Urinary bladder (tissue), 4 donors: Measurements from ENCODE around the gene AP5B1. TPM values are rescaled to one million over a fixed set of nuclear protein-coding genes. Genes with fewer than 3 reads are reported as not detected.
"Not testable (repeated sequence)": the region's sequence is repeated elsewhere in the genome, so short reads cannot be mapped to it uniquely, and the experiment has no call there.

Experiments used
- DNase-seq: peaks from one replicate; pipeline ENCODE4 v3.0.0-alpha.2; 2015; ENCODE audit errors: extremely low spot score
- H3K27ac ChIP-seq: one replicate; pipeline ENCODE4 v1.5.1; 2013; ENCODE audit warnings: low read depth, mild to moderate bottlenecking, moderate library complexity
- H3K36me3 ChIP-seq: one replicate; pipeline ENCODE4 v1.6.1; 2013; ENCODE audit warnings: mild to moderate bottlenecking, moderate library complexity; ENCODE audit not compliant: insufficient read depth
- H3K4me1 ChIP-seq: one replicate; pipeline ENCODE4 v1.6.1; 2013; ENCODE audit warnings: mild to moderate bottlenecking, moderate library complexity; ENCODE audit not compliant: insufficient read depth
- H3K4me3 ChIP-seq: one replicate; pipeline ENCODE4 v1.5.1; 2013; ENCODE audit warnings: low read depth, low read length
- WGBS: extraction: QIAGEN DNeasy Blood & Tissue Kit; methylation state at CpG from one replicate; pipeline ENCODE4 v1.1.7; 2013; 5-methylcytosine and 5-hydroxymethylcytosine counted together
- polyA plus RNA-seq: library from polyadenylated mRNA; stranded (reverse); fragments of 200-250 nt; gene quantifications from one replicate; pipeline ENCODE4 v1.2.3, GENCODE V29; 2013
- total RNA-seq: library from RNA; depleted of rRNA; stranded (reverse); fragments of >200 nt; gene quantifications from one replicate; pipeline ENCODE4 v1.2.3, GENCODE V29; 2014
- donor health status: healthy with polysubstance abuse.
- donor health status: healthy.

Gene AP5B1
- total and polyA plus RNA-seq, 2 donors = 3.0 to 14.7 TPM

DNA sequence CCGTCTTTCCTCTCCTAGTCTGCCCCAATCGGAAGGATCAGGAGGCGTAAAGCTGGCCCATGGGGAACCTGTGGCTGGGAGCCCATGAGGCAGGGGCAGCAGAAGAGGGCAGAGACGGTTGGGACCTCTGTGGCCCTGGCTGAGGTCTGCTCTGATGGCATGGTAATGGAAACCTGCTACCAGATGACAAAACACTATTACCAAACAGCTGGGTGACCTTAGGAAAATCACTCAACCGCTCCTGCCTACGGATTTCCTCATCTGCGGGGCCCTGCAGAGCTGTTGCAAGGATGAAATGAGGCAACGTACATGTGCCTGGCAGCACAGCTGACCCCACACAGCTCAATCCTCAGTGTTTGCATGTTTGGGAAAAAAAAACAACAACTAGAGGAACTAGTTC is 4.6 kb downstream of the AP5B1 start:
- Histone ChIP-seq H3K4me1 (no peaks in the 10 kb centered on the region), H3K27ac (no peak overlapping the region), H3K4me3 (no peak overlapping the region), H3K36me3 (peaks cover 5% of the 10 kb centered on the region)
- DNase-seq = no peak
- WGBS = 84% methylated on average over 8 of the region's 8 CpGs

GRCh38 chr11:65774525-65775306 is 6.1 kb downstream of the AP5B1 start:
- H3K36me3 ChIP-seq = peaks cover 5% of the 10 kb centered on the region
- WGBS = 91% methylated on average over 9 of the region's 9 CpGs
- H3K27ac ChIP-seq = no peak overlapping the region
- no peak for DNase-seq
- H3K4me1 ChIP-seq = no peaks in the 10 kb centered on the region
- H3K4me3 ChIP-seq = no peak overlapping the region

- 54% methylated on average over 8 of the region's 8 CpGs for WGBS
- Histone ChIP-seq H3K4me3 (no peak overlapping the region), H3K36me3 (peaks cover 5% of the 10 kb centered on the region), H3K4me1 (no peaks in the 10 kb centered on the region), H3K27ac (no peak overlapping the region)
- no peak for DNase-seq
These were observed 6.9 kb downstream of the AP5B1 start for GRCh38 chr11:65773784-65774411.

DNA sequence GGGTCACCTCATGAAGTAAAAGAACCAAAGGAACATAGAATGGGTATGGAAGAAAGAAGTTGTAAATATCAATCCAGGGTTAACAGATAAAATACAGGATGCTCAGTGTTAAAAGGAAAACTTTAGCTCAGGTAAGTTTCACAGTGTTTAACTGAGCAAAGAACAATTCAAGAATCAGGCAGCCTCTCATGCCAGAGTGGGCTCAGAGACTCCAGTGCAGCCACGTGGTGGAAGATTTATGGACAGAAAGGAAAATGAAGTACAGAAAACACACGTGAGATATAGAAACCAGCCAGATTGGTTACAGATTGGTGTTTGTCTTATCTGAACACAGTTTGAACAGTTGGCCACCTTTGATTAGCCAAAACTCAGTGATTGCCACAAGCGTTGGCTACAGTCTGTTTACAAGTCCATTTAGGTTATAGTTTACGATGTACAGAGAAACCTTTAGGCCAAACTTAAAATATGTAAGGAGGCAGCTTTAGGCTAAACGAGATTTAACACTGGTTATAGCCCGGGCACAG is 9.1 kb downstream of the AP5B1 start:
- Histone ChIP-seq H3K27ac (no peak overlapping the region), H3K4me3 (no peak overlapping the region), H3K4me1 (no peaks in the 10 kb centered on the region), H3K36me3 (no peaks in the 10 kb centered on the region)
- 59% methylated on average over 6 of the region's 6 CpGs for WGBS
- no peak for DNase-seq

- no peak for DNase-seq
- 86% methylated on average over 12 of the region's 12 CpGs for WGBS
- Histone ChIP-seq H3K27ac (no peak overlapping the region), H3K4me1 (no peaks in the 10 kb centered on the region), H3K36me3 (no peaks in the 10 kb centered on the region), H3K4me3 (no peak overlapping the region)
These were observed 9.7 kb downstream of the AP5B1 start for GRCh38 chr11:65770951-65771567.

DNA sequence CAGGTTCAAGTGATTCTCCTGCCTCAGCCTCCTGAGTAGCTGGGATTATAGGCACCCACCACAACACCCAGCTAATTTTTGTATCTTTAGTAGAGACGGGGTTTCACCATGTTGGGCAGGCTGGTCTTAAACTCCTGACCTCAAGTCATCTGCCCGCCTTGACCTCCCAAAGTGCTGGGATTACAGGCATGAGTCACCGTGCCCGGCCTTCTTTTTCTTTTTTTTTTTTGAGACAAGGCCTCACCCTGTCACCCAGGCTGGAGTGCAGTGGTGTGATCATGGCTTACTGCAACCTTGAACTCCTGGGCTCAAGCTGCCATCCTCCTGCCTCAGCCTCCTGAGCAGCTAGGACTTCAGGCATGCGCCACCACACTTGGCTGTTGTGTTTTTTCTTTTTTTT is 13.0 kb downstream of the AP5B1 start:
- not testable (repeated sequence) for H3K4me3 ChIP-seq, H3K4me1 ChIP-seq, H3K36me3 ChIP-seq, H3K27ac ChIP-seq, DNase-seq
- WGBS = 84% methylated on average over 5 of the region's 5 CpGs

DNA sequence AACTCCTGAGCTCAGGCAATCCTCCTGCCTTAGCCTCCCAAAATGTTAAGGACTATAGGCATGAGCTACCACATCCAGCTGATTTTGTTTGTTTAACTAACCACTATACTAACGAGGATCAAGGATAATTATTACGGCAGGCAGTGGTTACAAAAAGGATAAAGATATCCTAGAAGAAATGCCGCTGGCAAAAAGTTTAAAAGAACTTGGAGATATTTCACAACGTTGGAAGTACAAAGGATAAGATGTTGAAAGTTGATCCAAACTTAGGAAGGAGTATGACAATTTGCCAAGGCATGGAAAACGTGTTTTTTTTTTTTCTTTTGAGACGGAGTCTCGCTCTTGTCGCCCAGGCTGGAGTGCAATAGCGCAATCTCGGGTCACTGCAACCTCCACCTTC is 13.4 kb downstream of the AP5B1 start:
- Histone ChIP-seq H3K36me3 (no peaks in the 10 kb centered on the region), H3K27ac (no peak overlapping the region), H3K4me3 (no peak overlapping the region), H3K4me1 (no peaks in the 10 kb centered on the region)
- WGBS = 69% methylated on average over 10 of the region's 10 CpGs
- no peak for DNase-seq

- Histone ChIP-seq H3K36me3 (no peaks in the 10 kb centered on the region), H3K27ac (no peak overlapping the region), H3K4me3 (no peak overlapping the region), H3K4me1 (no peaks in the 10 kb centered on the region)
- DNase-seq = no peak
- WGBS = 52% methylated on average over 7 of the region's 7 CpGs
These were observed 14.2 kb downstream of the AP5B1 start for GRCh38 chr11:65766535-65766934.

DNA sequence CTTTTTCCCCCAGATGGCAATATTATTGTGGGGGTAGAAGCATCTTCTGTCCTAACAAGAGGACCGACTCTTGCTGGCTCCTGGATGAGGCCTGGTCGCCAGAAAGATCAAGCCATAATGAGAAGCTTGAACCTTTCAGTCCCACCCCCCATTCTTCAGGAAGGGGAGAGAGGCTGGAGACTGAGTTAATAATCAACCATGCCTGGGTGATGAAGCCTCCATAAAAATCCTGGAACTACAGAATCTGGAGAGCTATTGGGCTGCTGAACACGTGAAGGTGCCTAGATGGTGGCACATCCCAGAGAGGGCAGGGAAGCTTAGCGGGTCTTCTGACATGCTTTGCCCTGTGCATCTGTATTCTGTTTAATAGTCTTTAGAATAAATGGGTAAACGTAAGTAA is 16.3 kb downstream of the AP5B1 start:
- H3K4me1 ChIP-seq = no peaks in the 10 kb centered on the region
- no peak for DNase-seq
- WGBS = 71% methylated on average over 5 of the region's 5 CpGs
- H3K36me3 ChIP-seq = no peaks in the 10 kb centered on the region
- H3K27ac ChIP-seq = no peak overlapping the region
- no peak overlapping the region for H3K4me3 ChIP-seq

DNA sequence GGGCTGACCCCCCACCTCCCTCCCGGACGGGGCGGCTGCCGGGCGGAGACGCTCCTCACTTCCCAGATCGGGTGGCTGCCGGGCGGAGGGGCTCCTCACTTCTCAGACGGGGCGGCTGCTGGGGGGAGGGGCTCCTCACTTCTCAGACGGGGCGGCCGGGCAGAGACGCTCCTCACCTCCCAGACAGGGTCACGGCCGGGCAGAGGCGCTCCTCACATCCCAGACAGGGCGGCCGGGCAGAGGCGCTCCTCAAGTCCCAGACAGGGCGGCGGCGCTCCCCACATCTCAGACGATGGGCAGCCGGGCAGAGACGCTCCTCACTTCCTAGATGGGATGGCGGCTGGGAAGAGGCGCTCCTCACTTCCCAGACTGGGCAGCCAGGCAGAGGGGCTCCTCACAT is 18.0 kb downstream of the AP5B1 start:
- WGBS = 84% methylated on average over 22 of the region's 29 CpGs
- DNase-seq = not testable (repeated sequence)

DNA sequence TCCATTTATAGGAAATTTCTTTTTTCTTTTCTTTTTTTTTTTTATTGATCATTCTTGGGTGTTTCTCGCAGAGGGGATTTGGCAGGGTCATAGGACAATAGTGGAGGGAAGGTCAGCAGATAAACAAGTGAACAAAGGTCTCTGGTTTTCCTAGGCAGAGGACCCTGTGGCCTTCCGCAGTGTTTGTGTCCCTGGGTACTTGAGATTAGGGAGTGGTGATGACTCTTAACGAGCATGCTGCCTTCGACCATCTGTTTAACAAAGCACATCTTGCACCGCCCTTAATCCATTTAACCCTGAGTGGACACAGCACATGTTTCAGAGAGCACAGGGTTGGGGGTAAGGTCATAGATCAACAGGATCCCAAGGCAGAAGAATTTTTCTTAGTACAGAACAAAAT is 18.6 kb downstream of the AP5B1 start:
- H3K36me3 ChIP-seq, H3K27ac ChIP-seq, H3K4me1 ChIP-seq, DNase-seq, H3K4me3 ChIP-seq: not testable (repeated sequence)
- 58% methylated on average over 5 of the region's 5 CpGs for WGBS

More for the DNA sequence above, 18.0 kb downstream of the AP5B1 start:
- H3K27ac ChIP-seq, H3K36me3 ChIP-seq, H3K4me3 ChIP-seq, H3K4me1 ChIP-seq: not testable (repeated sequence)

DNA sequence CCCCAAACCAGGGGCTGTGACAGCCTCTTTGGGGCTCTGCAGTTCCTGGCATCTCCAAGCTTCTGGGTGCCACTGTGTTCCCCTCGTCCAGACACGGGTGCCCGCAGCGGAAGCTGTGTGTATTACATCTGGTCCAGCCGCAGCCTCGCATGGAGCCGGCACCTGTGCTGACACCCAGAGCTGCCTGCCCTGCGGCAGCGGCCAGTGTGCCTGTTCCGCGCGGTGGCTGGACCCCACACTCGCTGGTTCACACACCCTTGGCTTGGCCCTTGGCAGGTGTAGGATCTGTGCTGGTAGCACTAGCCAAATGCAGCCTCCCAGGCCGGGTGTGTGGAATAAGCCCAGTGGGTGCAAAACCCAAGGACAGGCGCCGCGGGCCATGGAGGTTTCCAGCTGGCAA is 35.7 kb downstream of the AP5B1 start:
- DNase-seq = no peak
- WGBS = 90% methylated on average over 17 of the region's 17 CpGs
- Histone ChIP-seq H3K4me1 (no peaks in the 10 kb centered on the region), H3K36me3 (no peaks in the 10 kb centered on the region), H3K27ac (no peak overlapping the region), H3K4me3 (no peak overlapping the region)

DNA sequence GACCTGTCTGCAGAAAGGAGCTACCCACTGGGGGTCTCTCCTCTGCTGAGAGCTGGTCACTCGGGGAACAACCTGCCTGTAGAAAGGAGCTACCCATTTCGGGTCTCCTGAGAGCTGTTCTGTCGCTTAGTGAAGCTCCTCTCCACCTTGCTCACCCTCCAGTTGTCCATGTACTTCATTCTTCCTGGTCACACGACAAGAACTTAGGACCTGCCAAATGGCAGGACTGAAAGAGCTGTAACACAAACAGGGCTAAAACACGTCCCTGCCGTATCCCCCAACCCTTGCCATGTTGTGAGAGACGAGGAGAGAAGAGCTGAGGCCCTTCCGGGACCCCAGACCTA is 36.1 kb downstream of the AP5B1 start:
- DNase-seq = no peak
- Histone ChIP-seq H3K4me1 (no peaks in the 10 kb centered on the region), H3K36me3 (no peaks in the 10 kb centered on the region), H3K27ac (no peak overlapping the region), H3K4me3 (no peak overlapping the region)
- WGBS = 82% methylated on average over 8 of the region's 8 CpGs
